H9 (cell line): ENCODE results near the gene HNRNPK. TPM values are rescaled to one million over a fixed set of nuclear protein-coding genes. Genes with fewer than 3 reads are reported as not detected.

Source experiments
- DNase-seq: peaks from one replicate; pipeline ENCODE4 v3.0.0-alpha.2; 2017
- H2AFZ ChIP-seq: one replicate; pipeline ENCODE4 v1.6.1; 2013; ENCODE audit warnings: mild to moderate bottlenecking, low read length, control low read depth, moderate library complexity
- H2AK5ac ChIP-seq: 2 replicates; pipeline ENCODE4 v1.6.1; 2013; ENCODE audit warnings: low read length, control low read depth, mixed read lengths; ENCODE audit not compliant: insufficient read length
- H2BK120ac ChIP-seq: one replicate; pipeline ENCODE4 v1.6.1; 2013; ENCODE audit warnings: low read depth, mild to moderate bottlenecking, low read length, control low read depth, inconsistent platforms; ENCODE audit not compliant: poor library complexity, severe bottlenecking
- H2BK12ac ChIP-seq: 2 replicates; pipeline ENCODE4 v1.6.1; 2013; ENCODE audit warnings: low read length, control low read depth, mixed read lengths, low read depth; ENCODE audit not compliant: insufficient read length
- H2BK15ac ChIP-seq: 2 replicates; pipeline ENCODE4 v1.6.1; 2013; ENCODE audit warnings: low read depth, low read length, control low read depth
- H2BK20ac ChIP-seq: one replicate; pipeline ENCODE4 v1.6.1; 2013; ENCODE audit warnings: low read depth, mild to moderate bottlenecking, low read length, control low read depth, inconsistent platforms; ENCODE audit not compliant: poor library complexity, severe bottlenecking
- H2BK5ac ChIP-seq: 2 replicates; pipeline ENCODE4 v1.6.1; 2013; ENCODE audit warnings: low read length, control low read depth, mixed read lengths; ENCODE audit not compliant: insufficient read length
- H3K14ac ChIP-seq: 2 replicates; pipeline ENCODE4 v1.6.1; 2013; ENCODE audit warnings: low read length, control low read depth; ENCODE audit not compliant: insufficient read depth
- H3K18ac ChIP-seq: 2 replicates; pipeline ENCODE4 v1.6.1; 2013; ENCODE audit warnings: low read depth, mild to moderate bottlenecking, mixed read lengths, low read length, control low read depth; ENCODE audit not compliant: insufficient read length
- H3K23ac ChIP-seq: 2 replicates; pipeline ENCODE4 v1.6.1; 2013; ENCODE audit warnings: low read length, control low read depth, mixed read lengths, low read depth; ENCODE audit not compliant: insufficient read length
- H3K23me2 ChIP-seq: 2 replicates; pipeline ENCODE4 v1.6.1; 2013; ENCODE audit warnings: low read depth, mild to moderate bottlenecking, mixed read lengths, low read length, control low read depth; ENCODE audit not compliant: insufficient read length, poor library complexity, severe bottlenecking
- H3K27ac ChIP-seq: 2 replicates; pipeline ENCODE4 v1.5.1; 2013; ENCODE audit warnings: low read length, control low read depth, mixed read lengths, low read depth; ENCODE audit not compliant: insufficient read length
- H3K27me3 ChIP-seq: 2 replicates; pipeline ENCODE4 v1.6.1; 2013; ENCODE audit warnings: low read length, control low read depth, inconsistent platforms; ENCODE audit not compliant: insufficient read depth
- H3K4ac ChIP-seq: 2 replicates; pipeline ENCODE4 v1.6.1; 2013; ENCODE audit warnings: low read depth, mild to moderate bottlenecking, control low read depth, inconsistent platforms, low read length, moderate library complexity
- H3K4me1 ChIP-seq: 2 replicates; pipeline ENCODE4 v1.6.1; 2013; ENCODE audit warnings: low read length, control low read depth, inconsistent platforms; ENCODE audit not compliant: insufficient read depth
- H3K4me2 ChIP-seq: 2 replicates; pipeline ENCODE4 v1.6.1; 2013; ENCODE audit warnings: low read length, control low read depth, mixed read lengths; ENCODE audit not compliant: insufficient read length, insufficient read depth
- H3K56ac ChIP-seq: 2 replicates; pipeline ENCODE4 v1.6.1; 2013; ENCODE audit warnings: low read depth, mild to moderate bottlenecking, mixed read lengths, low read length, control low read depth; ENCODE audit not compliant: insufficient read length
- H3K79me1 ChIP-seq: 2 replicates; pipeline ENCODE4 v1.6.1; 2013; ENCODE audit warnings: low read depth, mild to moderate bottlenecking, moderate library complexity, low read length, control low read depth, inconsistent platforms; ENCODE audit not compliant: insufficient read depth, poor library complexity, severe bottlenecking
- H3K79me2 ChIP-seq: 2 replicates; pipeline ENCODE4 v1.6.1; 2013; ENCODE audit warnings: low read length, control low read depth, inconsistent platforms; ENCODE audit not compliant: insufficient read depth
- H3K9ac ChIP-seq: 2 replicates; pipeline ENCODE4 v1.6.1; 2013; ENCODE audit warnings: low read length, control low read depth, mixed read lengths; ENCODE audit not compliant: insufficient read length; ENCODE audit errors: extremely low read depth
- H3K9me3 ChIP-seq: one replicate; pipeline ENCODE4 v1.6.1; 2013; ENCODE audit warnings: low read depth, low read length, inconsistent platforms; ENCODE audit not compliant: control insufficient read depth
- H3T11ph ChIP-seq: one replicate; pipeline ENCODE4 v1.6.1; 2013; ENCODE audit warnings: mild to moderate bottlenecking, low read length, control low read depth, inconsistent platforms
- H4K20me1 ChIP-seq: one replicate; pipeline ENCODE4 v1.6.1; 2013; ENCODE audit not compliant: control insufficient read depth, insufficient read length, insufficient read depth
- H4K5ac ChIP-seq: 2 replicates; pipeline ENCODE4 v1.6.1; 2013; ENCODE audit warnings: low read depth, mild to moderate bottlenecking, mixed read lengths, low read length, control low read depth; ENCODE audit not compliant: insufficient read length
- H4K8ac ChIP-seq: replicated peaks from 2 replicates; pipeline ENCODE4 v1.6.1; 2013; ENCODE audit warnings: low read length, control low read depth, mixed read lengths, low read depth; ENCODE audit not compliant: insufficient read length
- H4K91ac ChIP-seq: 2 replicates; pipeline ENCODE4 v1.6.1; 2013; ENCODE audit warnings: low read depth, mild to moderate bottlenecking, moderate library complexity, mixed read lengths, low read length, control low read depth; ENCODE audit not compliant: insufficient read length
- H3K27ac Mint-ChIP-seq, 3 experiments: 2 replicates in 2 of 3; 3 replicates in 1 of 3; pipeline ENCODE4 v1.8.0; 2020 to 2021; ENCODE audit warnings: mixed read lengths in 3 of 3, mild to moderate bottlenecking in 1 of 3, moderate library complexity in 1 of 3
- H3K27me3 Mint-ChIP-seq: 2 replicates; pipeline ENCODE4 v1.8.0; 2021; ENCODE audit warnings: low read depth, mild to moderate bottlenecking, moderate library complexity, mixed read lengths
- H3K36me3 Mint-ChIP-seq, 3 experiments: 2 replicates in 2 of 3; 3 replicates in 1 of 3; pipeline ENCODE4 v1.8.0; 2020 to 2021; ENCODE audit warnings: low read depth in 3 of 3, mixed read lengths in 3 of 3; ENCODE audit not compliant: insufficient read depth in 1 of 3
- H3K4me1 Mint-ChIP-seq, 2 experiments: 2 replicates each; pipeline ENCODE4 v1.8.0; 2020; ENCODE audit warnings: mixed read lengths in 2 of 2
- H3K4me3 Mint-ChIP-seq, 2 experiments: 2 replicates in 1 of 2; 3 replicates in 1 of 2; pipeline ENCODE4 v1.8.0; 2020 to 2021; ENCODE audit warnings: mild to moderate bottlenecking in 2 of 2, mixed read lengths in 2 of 2, moderate library complexity in 1 of 2
- H3K9me3 Mint-ChIP-seq, 2 experiments: 2 replicates in 1 of 2; 3 replicates in 1 of 2; pipeline ENCODE4 v1.8.0; 2020; ENCODE audit warnings: mild to moderate bottlenecking in 2 of 2, mixed read lengths in 2 of 2, moderate library complexity in 1 of 2
- CTCF ChIP-seq: fragments of 200-600 bp; sonication (generic); conservative IDR thresholded peaks from 3 replicates; pipeline ENCODE4 v1.8.0; 2021; ENCODE audit warnings: antibody characterized with exemption, mild to moderate bottlenecking
- WGBS: extraction: QIAGEN DNeasy Blood & Tissue Kit; methylation state at CpG from one replicate; pipeline ENCODE4 v1.1.7; 2013; ENCODE audit warnings: missing lambda C conversion rate, low lambda C conversion rate, mixed read lengths; ENCODE audit not compliant: insufficient read length; ENCODE audit errors: extremely low coverage; 5-methylcytosine and 5-hydroxymethylcytosine counted together
- total RNA-seq: library from RNA; stranded (reverse); gene quantifications from 2 replicates; pipeline ENCODE4 v1.2.1, GENCODE V29; 2021

Gene HNRNPK
- total RNA-seq, 1 experiment from 2014 or later = 790 TPM

- Mint-ChIP-seq H3K27me3 (no peaks in the 10 kb centered on the region), H3K4me1 (peaks cover 1 to 5% of the 10 kb centered on the region in 2 experiments; a peak in 1 of 4 replicates), H3K36me3 (peaks cover 14 to 31% (median 25%) of the 10 kb centered on the region in 3 experiments), H3K4me3 (no peak overlapping the region), H3K9me3 (no peaks in the 10 kb centered on the region), H3K27ac (peak overlapping the region in 1 of 3 experiments; percentile 37; a peak in 1 of 7 replicates)
- Histone ChIP-seq H3K56ac (no peak overlapping the region), H4K8ac (no peak overlapping the region), H3K9me3 (no peaks in the 10 kb centered on the region), H3K4me2 (no peak overlapping the region), H3K23ac (no peak overlapping the region), H3K14ac (no peak overlapping the region), H3K79me2 (peaks cover 10% of the 10 kb centered on the region; the same call in 1 of the 2 replicates), H3K4ac (no peak overlapping the region), H3T11ph (no peak overlapping the region), H2AK5ac (no peak overlapping the region), H4K20me1 (no peaks in the 10 kb centered on the region), H2BK120ac (no peak overlapping the region), H2AFZ (no peak overlapping the region), H3K27ac (no peak overlapping the region), H4K5ac (no peak overlapping the region), H3K18ac (no peak overlapping the region), H4K91ac (no peak overlapping the region), H3K27me3 (no peaks in the 10 kb centered on the region), H3K79me1 (peaks cover 8% of the 10 kb centered on the region), H3K9ac (no peak overlapping the region), H3K23me2 (no peaks in the 10 kb centered on the region), H2BK12ac (no peak overlapping the region), H2BK15ac (no peak overlapping the region), H2BK5ac (no peak overlapping the region), H3K4me1 (no peaks in the 10 kb centered on the region), H2BK20ac (no peak overlapping the region)
- no peak for TF ChIP-seq CTCF
- no CpG with 5 or more reads among the region's 1 CpG for WGBS
- no peak for DNase-seq
These were observed 12.4 kb upstream of the HNRNPK start for GRCh38 chr9:83992407-83992806.
